ENCODE results near the gene CCDC85C.

The CCDC85C gene

DNA sequence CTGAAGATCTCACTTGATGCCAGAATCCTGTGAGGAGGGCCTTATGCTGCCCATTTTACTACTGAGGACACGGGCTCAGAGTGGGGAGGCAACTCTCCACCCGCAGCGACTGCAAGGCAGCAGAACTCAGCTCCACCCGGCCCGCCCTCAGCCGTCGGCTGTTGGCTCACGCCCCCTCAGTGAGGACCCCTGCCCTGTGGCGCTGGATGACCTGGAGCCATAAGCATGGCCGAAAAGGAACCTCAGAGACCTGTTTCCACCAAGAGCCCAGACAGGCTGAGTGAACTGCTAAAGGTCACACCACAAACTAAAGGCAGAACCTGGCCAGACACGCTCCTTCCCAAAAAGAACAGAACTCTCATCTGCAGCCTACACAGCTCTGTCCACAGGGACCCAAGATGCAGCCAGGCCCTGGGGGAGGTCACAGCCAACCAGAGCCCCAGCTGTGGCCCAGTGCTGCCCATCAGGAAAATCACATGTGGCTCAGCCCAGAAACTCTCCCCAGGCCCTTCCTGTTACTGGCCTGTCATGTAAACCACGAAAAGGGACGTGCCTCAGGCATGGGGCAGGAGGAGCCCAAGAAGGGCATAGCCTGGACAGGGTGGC is 90.0 kb downstream of the CCDC85C start:
- no peak for DNase-seq (ENCODE audit: low read depth in 3 of 3, low spot score in 1 of 3)

DNA sequence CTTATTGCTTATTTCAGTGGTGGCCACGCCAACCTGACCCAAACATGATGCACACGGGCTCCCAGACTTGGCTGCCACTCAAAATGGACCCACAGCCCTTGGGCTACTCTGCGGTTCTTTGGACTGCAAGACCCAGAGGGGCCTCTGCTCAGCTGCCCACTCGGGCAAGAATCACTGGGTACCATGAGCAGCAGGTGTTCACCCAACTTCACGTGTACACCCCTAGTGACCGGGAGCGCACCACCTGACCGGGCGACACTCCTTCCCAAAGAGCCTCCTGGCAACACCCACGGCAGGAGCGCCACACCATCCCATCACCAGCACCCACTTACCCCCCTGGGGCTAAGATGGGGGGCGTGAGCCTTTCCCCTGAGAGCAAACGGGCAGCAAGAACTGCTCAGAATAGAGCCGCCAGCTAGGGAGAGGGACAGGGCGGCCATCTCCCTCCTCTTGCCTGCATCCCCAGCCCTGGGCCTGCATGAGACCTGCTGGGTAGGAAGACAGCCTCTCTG is 90.8 kb downstream of the CCDC85C start:
- DNase-seq (ENCODE audit: low read depth in 3 of 3, low spot score in 1 of 3): no peak

DNA sequence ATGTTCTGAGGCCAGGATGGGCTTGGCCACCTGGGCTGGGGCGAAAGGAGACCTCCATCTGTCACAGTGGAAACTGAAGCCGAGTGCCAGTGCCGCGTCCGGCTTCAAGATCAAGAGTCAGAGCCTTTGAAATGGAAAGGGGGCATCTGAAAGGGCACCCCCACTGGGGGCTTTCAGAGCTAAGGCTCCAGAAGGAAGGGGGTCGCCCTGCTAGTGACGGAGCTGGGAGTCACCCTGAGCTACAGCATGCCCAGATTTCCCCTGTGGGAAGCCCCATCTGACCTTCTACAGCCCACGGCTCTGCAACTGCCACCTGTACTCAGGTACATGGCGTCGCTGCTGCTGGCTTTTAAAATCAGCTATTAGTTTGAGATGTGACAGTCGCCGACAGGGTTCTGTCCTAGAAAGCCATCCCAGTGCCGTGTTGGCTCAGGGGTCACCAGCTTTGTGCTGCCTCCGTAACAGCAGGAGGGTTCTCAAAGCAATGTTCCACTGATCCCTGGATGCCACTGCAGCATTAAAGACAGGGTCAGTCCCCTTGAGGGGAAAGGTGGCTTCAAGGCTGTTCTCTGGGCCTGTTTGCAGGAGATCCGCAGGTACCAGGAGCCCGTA is 91.3 kb downstream of the CCDC85C start:
- DNase-seq (ENCODE audit: low read depth in 3 of 3, low spot score in 1 of 3): no peak

DNA sequence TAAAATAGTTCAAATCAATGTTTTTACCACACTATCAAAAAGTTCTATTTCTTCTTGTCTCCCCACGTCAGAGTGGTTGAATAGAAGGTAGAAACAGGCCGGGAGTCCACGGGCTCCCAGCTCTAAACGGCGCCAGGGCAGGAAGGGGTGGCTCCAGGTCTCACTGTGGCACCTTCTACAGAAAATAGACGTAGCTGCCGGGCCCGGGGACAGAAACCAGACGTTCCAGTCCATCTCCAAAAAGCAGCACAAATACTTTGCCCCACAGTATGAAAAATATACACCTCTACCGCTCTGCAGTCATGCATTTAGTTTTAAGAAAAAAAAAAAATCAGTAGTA is 91.9 kb downstream of the CCDC85C start:
- no peak for DNase-seq (ENCODE audit: low read depth in 3 of 3, low spot score in 1 of 3)

GRCh38 chr14:99511421-99512109 is 92.4 kb downstream of the CCDC85C start:
- no peak for DNase-seq (ENCODE audit: low read depth in 3 of 3, low spot score in 1 of 3)

- no peak for DNase-seq (ENCODE audit: low read depth in 3 of 3, low spot score in 1 of 3)
Measured at GRCh38 chr14:99510556-99511139, 93.4 kb downstream of the CCDC85C start.

DNA sequence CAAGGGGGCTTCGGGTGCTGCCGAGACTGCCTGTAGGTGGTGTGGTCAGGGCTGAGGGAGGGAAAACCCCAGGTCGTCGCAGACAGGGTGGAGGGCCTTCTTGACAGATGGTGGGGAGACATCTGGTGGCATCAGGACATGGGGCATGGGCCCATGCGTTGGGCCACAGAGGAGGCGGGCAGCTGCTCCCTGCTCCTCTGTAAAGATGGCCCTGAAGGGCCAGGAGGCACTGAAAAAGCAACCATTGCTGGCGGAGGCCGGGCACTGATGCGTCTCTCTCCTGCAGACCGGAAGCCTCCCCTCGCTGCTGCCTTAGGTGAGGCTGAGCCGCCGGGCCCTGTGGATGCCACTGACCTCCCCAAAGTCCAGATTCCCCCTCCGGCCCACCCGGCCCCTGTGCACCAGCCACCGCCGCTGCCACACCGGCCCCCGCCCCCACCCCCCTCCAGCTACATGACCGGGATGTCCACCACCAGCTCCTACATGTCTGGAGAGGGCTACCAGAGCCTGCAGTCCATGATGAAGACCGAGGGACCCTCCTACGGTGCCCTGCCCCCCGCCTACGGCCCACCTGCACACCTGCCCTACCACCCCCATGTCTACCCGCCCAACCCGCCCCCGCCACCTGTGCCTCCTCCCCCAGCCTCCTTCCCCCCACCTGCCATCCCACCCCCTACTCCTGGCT is 94.0 kb downstream of the CCDC85C start:
- DNase-seq (ENCODE audit: low read depth in 3 of 3, low spot score in 1 of 3): no peak

DNA sequence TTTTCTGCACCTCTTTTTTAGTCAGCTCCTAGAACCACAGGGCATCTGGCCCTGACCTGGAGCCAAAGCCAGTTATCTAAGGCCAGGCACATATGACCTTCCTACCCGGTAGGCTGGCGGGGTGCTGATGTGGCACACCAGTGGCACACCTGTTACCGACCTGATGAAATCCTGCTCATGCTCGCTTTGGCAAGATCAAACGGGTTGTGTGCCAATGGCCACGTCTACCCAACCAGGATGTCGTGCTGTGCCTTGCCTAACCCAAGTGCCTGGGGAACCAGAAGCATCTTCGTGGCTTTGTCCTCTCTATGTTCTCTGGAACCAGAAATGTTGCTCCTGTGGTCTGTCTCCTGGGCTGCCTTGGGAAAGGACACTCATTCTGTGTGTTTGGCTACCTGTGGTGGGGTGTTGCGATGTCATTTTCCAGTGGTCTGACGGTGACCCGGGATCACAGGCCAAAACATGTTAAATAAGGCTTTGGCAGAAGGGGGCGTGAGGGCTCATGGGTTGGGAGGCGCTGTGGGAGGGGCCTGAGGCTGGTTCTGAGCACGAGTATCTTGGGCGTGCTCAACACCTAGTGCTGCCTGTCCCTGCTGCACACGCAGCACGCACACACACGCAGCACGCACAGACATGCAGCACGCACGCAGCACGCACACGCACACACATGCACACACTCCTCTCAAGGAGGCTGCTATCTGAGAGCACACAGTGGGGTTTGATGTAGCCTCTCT is 94.9 kb downstream of the CCDC85C start:
- DNase-seq (ENCODE audit: low read depth in 3 of 3, low spot score in 1 of 3): no peak

DNA sequence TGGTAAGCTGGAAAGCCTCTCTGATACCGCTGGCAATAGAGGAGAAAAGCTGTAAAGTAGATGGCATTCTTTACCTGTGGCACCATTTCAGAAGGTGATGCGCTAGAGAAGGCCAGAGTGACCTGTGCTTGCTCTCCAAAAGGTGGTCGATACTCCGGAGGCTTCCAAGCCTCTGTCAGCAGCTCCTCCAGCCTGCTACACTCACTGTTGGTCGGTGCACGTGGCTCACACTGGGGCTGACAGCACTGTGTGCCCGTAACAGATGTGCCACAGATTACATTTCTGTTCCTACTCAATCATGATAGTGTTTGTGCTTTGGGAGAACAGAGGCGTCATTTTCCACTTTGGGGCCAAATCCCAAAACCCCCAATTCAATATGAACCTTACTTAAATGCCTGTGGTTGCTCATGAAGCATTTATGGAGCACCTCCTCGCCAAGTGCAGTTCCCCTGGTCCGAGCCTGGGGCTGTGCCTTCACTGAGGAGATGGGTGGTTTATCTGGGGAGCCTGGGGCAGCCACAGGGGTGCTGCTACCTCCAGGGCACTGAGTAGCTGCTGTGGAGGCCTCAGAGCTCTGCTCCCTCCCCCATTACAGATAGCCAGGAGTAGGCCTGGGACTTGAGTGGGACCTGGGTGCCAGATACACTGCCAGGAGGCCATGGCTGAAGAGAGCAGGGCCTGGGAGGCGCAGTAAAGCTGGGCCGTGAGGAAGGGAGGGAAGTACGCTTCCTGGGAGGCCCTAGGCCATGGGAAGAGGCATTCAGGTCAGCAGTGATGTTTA is 96.0 kb downstream of the CCDC85C start:
- no peak for DNase-seq (ENCODE audit: low read depth in 3 of 3, low spot score in 1 of 3)

- DNase-seq (ENCODE audit: low read depth in 3 of 3, low spot score in 1 of 3): no peak
Measured at GRCh38 chr14:99506276-99506675, 97.7 kb downstream of the CCDC85C start.

GRCh38 chr14:99505089-99505488 is 98.9 kb downstream of the CCDC85C start:
- no peak for DNase-seq (ENCODE audit: low read depth in 3 of 3, low spot score in 1 of 3)

DNA sequence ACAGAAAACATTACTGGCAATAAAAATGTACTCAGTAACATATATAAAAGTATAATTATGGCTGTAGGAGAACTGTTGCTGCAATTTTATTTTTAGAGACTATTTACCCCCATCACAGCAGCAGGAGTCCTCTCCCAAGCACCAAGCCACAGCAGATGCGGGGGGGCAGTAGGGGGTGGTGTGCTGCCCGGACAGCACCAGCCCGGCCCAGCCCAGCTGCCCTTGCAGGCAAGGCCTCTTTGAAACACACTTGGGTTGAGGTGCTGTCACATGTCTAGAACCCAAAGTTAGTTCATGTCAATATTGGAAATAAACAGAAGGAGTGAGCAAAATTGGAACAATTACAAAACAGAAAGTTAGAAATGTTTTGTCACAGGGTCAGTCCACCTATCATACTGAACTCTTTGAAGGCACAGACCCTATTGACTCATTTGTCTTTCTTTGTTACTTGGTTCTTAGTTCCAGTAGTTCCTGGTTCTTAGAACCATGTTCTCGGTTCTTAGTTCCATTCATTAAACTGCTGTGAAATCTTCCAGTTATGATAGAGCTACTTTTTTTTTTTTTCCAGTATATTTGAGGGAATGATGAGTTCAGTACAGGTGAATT is 100.1 kb downstream of the CCDC85C start:
- DNase-seq (ENCODE audit: low read depth in 3 of 3, low spot score in 1 of 3): no peak

- DNase-seq (ENCODE audit: low read depth in 3 of 3, low spot score in 1 of 3): no peak
Measured at GRCh38 chr14:99502989-99503421, 101.0 kb downstream of the CCDC85C start.

DNA sequence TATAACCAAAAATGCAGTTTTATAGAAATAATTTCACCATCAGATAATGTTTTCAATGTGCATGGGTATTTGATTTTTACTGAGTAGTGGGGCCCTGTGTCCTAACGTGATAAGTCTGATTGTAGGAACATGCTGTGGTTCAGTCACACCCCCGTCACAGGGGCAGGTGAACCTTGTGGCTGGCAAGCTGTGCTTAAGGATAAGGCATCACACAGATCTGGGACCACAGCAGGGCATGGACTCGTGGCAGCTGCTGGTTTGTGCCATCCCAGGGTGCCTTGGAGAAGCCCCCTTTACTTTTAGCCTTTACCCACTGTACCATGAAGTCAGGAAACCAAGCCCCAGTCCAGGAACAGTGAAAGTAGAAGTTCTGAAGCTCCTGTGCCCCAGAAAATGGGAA is 106.1 kb downstream of the CCDC85C start:
- DNase-seq (ENCODE audit: low read depth in 3 of 3, low spot score in 1 of 3): no peak

DNA sequence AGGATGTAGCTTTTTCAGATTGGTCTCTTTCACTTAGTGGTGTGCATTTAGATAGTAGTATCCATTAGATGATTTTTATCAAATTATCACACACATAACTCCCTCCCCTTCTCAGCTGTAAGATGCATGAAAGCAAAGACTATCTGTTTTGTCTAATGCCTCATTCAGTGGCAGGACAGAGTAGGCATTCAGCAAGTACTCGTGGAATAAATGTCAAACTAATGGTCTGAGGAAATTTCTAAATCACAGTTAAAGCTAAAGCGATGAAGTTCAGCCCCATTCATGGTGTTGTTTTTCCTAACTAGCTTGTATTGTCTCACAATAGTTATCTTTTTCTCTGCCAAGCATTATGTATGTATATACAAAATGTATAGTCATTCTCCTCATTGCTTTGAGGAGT is 106.7 kb downstream of the CCDC85C start:
- no peak for DNase-seq (ENCODE audit: low read depth in 3 of 3, low spot score in 1 of 3)

GRCh38 chr14:99484106-99484505 is 119.9 kb downstream of the CCDC85C start:
- DNase-seq (ENCODE audit: low read depth in 3 of 3, low spot score in 1 of 3): no peak

DNA sequence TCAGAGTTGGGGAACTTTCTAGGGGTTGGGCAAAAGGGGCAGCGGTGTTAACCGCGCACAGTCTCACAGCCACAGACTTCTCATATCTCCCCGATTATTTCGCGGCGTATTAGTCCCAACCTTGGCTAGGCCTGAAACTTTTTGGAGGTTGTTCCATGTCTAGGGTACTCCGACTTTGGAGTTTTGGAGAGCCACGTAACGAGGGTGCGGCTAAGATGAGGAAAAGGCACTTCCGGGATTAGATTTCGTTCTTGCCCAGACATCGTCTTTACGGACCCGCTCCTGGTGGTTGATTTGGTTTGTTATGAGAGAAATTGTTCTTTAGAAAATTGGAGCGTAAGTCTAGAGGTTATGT is 122.3 kb downstream of the CCDC85C start:
- no peak for DNase-seq (ENCODE audit: low read depth in 3 of 3, low spot score in 1 of 3)

DNA sequence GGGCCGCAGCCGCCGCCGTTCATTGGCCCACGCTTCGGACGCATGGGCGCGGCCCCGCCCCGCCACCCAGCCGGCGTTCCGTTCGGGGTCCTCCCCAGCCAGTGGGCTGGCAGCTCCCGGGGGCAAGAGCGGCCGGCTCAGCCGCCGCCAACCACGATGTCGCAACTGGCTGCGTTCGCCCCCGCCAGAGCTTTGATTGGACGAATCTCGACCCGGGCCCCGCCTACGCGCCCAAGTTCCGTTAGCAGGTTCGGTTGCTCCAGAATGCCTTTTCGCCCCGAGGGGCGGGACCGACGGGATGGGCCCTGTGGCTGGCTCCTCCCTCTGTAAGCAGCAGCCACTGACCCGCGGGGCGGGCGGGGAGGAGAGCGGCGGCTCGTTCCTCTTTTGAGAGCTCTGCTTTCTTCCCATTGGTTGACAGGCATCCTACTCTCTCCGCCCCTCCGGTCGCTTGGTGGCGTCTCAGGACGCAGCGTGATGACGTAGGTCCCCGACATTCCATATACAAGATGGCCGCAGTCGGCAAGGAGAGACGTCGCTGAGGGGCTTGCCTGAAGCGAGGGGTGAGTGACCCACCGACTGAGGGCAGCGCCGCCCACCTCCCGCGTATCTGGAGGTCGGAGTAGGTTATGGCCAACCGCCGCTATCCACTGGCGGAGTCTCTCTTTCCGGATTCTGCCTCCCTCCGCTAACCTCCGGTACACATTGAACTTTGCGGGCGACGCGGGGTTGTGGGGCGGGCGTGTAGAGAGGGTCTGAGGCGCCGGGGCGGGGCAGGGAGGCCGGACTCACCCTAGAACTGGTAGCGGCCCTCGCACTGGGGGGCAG is 122.9 kb downstream of the CCDC85C start, which contains the start of gene CCNK:
TSS of gene CCNK (plus strand) at position 493 of the 828 bp plus-strand sequence. CDS start 11,269 bp downstream, outside the sequence.
- DNase-seq (ENCODE audit: low read depth in 3 of 3, low spot score in 1 of 3): peak; percentile 99 to 100 (median 100)

Data from stimulated activated CD4-positive, alpha-beta T cell treated with anti-CD3 and anti-CD28 coated beads, TNF-alpha, amount 100 ng/mL, for 1 hour (primary cell).